ENCODE data around the gene ZNF540.
"Not testable (repeated sequence)": the region's sequence is repeated elsewhere in the genome, so short reads cannot be mapped to it uniquely, and the experiment has no call there.

Gene ZNF540

GRCh38 chr19:37594304-37594981 is at the start of gene ZNF540, which contains the start of gene ZNF571:
Gene ZNF540, plus strand, starts transcription at chr19:37594876. Its CDS starts 3,572 bp downstream, at chr19:37598448.
Gene ZNF571, minus strand, starts transcription at chr19:37594792. Its CDS starts 8,116 bp downstream, at chr19:37586676.
- peak; percentile 84 for DNase-seq (ENCODE audit: low read depth)

GRCh38 chr19:37551129-37551993 is 43.3 kb upstream of the ZNF540 start:
- DNase-seq (ENCODE audit: low read depth): peak; percentile 13

DNA sequence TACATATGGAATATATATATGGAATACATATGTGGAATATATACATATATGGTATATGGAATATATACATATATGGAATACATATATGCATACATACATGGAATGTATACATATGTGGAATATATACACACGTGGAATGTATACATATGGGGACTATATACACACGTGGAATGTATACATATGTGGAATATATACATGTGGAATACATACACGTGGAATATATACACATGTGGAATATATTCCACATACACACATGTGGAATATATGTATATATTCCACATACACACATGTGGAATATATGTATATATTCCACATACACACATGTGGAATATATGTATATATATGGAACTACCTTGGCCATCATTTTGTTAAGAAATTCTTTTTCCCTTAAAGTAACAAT is 31.2 kb upstream of the ZNF540 start:
- no peak for DNase-seq (ENCODE audit: low read depth)

DNA sequence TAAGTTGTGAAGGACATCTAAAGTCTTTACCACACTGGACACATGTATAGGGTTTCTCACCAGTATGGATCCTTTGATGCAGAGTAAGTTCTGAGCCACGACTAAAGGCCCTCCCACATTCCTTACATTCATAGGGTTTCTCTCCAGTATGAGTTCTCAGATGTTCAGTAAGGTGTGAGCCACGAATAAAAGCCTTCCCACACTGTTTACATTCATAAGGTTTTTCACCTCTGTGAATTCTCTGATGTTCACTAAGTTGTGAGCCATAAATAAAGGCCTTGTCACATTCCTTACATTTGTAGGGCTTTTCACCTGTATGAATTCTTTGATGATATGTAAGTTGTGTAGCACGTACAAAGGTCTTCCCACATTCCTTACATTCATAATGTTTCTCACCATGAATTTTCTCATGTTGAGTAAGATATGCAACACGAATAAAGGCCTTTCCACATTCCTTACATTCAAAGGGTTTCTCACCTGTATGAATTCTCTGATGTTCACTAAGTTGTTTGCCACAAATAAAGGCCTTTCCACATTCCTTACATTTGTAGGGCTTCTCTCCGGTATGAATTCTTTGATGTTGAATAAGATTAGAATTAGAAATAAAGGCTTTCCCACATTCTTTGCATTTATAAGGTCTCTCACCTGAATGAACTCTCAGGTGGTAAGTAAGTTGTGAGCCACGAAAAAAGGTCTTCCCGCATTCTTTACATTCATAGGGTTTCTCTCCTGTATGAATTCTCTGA is 29.9 kb upstream of the ZNF540 start:
- DNase-seq (ENCODE audit: low read depth): no peak

GRCh38 chr19:37565370-37565669 is 29.4 kb upstream of the ZNF540 start:
- DNase-seq (ENCODE audit: low read depth): no peak

- DNase-seq (ENCODE audit: low read depth): no peak
Observed at GRCh38 chr19:37572203-37572602, 22.5 kb upstream of the ZNF540 start.

DNA sequence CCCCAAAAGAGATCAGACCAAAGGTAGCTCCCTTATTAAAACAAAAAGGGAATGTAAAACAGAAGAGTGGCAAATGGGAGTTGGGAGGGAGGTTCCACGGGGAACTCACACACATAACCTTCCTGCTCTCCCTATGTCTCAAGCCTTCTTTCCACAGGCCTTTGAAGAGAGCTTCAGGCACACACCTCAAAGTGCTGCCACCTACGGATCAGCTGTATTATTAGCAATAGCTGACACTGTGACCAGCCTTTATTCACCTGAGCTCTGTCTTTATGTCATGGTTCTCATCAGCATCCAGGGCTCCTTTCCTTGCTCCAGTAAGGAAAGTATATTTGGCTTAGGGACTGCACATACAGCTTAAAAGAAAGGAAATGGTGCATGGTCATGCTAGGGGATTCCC is 11.3 kb upstream of the ZNF540 start:
- DNase-seq (ENCODE audit: low read depth): no peak

- no peak for DNase-seq (ENCODE audit: low read depth)
Observed at GRCh38 chr19:37593996-37594303, 726 bp upstream of the ZNF540 start.

DNA sequence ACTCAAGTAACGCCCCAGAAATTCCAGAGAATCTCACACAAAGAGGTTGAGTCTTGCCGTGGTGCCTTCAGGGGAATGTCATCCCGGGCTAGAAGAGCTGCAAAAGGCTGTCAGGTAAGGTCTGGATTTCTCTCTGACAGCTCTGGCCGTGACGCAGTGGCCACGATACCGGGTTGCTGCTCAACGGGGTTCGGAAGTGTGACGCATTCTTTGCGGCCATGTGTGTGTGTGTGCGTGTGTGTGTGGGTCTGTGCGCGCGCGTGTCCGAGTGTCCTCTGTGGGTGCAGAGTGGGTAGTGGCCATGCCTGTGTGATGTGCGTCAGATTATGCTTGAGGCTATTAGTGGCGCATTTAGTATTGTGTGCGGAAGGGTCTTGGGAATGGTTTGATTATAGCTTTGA is 306 bp downstream of the ZNF540 start:
- DNase-seq (ENCODE audit: low read depth): peak; percentile 41

- no peak for DNase-seq (ENCODE audit: low read depth)
Observed at GRCh38 chr19:37635076-37636056, 40.7 kb downstream of the ZNF540 start.

- DNase-seq (ENCODE audit: low read depth): no peak
Observed at GRCh38 chr19:37654118-37654517, 59.4 kb downstream of the ZNF540 start.

- DNase-seq (ENCODE audit: low read depth): no peak
Observed at GRCh38 chr19:37654629-37655300, 60.1 kb downstream of the ZNF540 start.

- peak; percentile 59 for DNase-seq (ENCODE audit: low read depth)
Observed at GRCh38 chr19:37655301-37655688, 60.6 kb downstream of the ZNF540 start, which contains the start of gene ZFP30. Gene ZFP30, minus strand, starts transcription at chr19:37655465. Its CDS starts 7,643 bp downstream, at chr19:37647822.

DNA sequence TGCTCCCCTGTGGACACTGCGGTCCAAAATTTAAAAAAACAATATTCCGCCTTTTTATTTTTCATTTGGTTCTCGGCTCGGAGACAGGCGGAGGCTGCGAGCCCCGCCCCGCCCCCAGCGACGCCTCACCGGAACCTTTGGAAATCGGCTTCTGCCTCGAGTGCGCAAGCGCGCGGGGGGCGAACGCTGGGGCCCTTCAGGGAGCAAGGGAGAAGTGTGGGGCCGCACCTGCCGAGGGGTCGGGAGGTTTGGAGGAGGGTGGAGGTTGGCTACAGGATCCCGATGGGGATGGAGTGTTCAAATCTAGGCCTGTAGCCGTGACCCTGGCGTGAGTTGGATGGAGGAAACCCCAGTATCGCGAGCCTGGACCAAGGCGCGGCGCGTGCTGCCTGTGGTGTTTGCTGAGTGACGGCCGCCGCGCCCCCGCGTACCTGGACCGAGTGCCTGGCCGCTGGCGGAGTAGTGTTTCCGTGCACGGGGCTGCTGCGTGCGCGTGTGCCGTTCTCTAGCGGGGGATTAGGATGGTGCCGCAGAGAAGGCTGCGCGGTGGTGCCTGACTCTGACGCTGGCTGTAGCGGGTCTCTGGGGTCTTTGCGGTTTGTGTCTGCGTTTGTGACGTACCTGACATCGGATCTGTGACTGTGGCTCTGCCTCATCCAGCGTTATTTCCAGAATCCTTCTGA is 61.2 kb downstream of the ZNF540 start:
- DNase-seq (ENCODE audit: low read depth): peak; percentile 66

DNA sequence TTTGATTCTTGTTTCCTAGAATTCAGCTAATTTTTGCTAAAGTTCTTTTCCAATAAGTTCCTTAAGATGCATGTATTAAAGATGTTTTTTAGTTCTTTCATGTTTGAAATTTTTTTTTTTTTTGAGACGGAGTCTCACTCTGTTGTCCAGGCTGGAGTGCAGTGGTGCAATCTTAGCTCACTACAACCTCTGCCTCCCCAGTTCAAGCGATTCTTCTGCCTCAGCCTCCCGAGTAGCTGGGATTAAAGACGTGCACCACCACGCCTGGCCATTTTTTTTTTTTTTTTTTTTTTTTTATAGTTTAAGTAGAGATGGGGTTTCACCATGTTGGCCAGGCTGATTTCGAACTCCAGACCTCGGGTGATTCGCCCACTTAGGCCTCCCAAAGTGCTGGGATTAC is 62.5 kb downstream of the ZNF540 start:
- not testable (repeated sequence) for DNase-seq (ENCODE audit: low read depth)
